ENCODE measurements around the gene TERT. TPM values are rescaled to one million over a fixed set of nuclear protein-coding genes. Genes with fewer than 3 reads are reported as not detected.
A peak's percentile ranks its signal among the peaks of the same experiment; 100 is the strongest.
"Not testable (repeated sequence)": the region's sequence is repeated elsewhere in the genome, so short reads cannot be mapped to it uniquely, and the experiment has no call there.

The TERT gene
- total and polyA plus RNA-seq, 2 of the 8 experiments (the other 6 are each of a cell fraction or from before 2014, with no cell fraction given), result 13.1 to 23.1 TPM

- H3K27ac ChIP-seq (ENCODE audit: low read depth, low read length); H3K23ac ChIP-seq (ENCODE audit: insufficient read length); H3K4me2 ChIP-seq (ENCODE audit: insufficient read depth in 1 of 2, low read depth in 2 of 2, low read length in 2 of 2); DNase-seq (ENCODE audit: low read depth in 1 of 2, low spot score in 2 of 2); H3K79me2 ChIP-seq (ENCODE audit: control insufficient read depth in 1 of 2, insufficient read depth in 2 of 2, low read length in 2 of 2); H4K8ac ChIP-seq (ENCODE audit: extremely low read depth, insufficient read depth, low read length); H3K18ac ChIP-seq (ENCODE audit: extremely low read depth, low read length); H3K27me3 ChIP-seq (replicated peaks in 1 of 4; ENCODE audit: control insufficient read depth in 3 of 4, extremely low read depth in 1 of 4, insufficient read depth in 3 of 4, low read length in 3 of 4); H3K4me1 ChIP-seq (replicated peaks in 1 of 4; ENCODE audit: control insufficient read depth in 3 of 4, insufficient read depth in 4 of 4, low read length in 3 of 4); H3K79me1 ChIP-seq (ENCODE audit: low read depth, low read length); POLR2A ChIA-PET (ENCODE audit: partially characterized antibody); H2BK5ac ChIP-seq (ENCODE audit: low read depth, low read length); H3K14ac ChIP-seq (ENCODE audit: insufficient read length); H3K23me2 ChIP-seq (ENCODE audit: low read depth, low read length); H3K9me3 ChIP-seq (ENCODE audit: insufficient read depth in 2 of 2, low read depth in 1 of 2, low read length in 1 of 2); H2AK5ac ChIP-seq (ENCODE audit: low read depth, low read length); H3K4ac ChIP-seq (replicated peaks; ENCODE audit: insufficient read length, low read depth, low read length); H4K5ac ChIP-seq (ENCODE audit: insufficient read length, low read depth, low read length); CTCF ChIA-PET (ENCODE audit: partially characterized antibody); H2BK20ac ChIP-seq (ENCODE audit: low read length); H3K56ac ChIP-seq (replicated peaks; ENCODE audit: insufficient read length, low read depth, low read length); H2BK15ac ChIP-seq (ENCODE audit: low read length); H3K9ac ChIP-seq (replicated peaks in 1 of 4; ENCODE audit: extremely low read depth in 1 of 4, low read depth in 3 of 4, low read length in 3 of 4); H2AFZ ChIP-seq (ENCODE audit: low read length); H4K91ac ChIP-seq (replicated peaks; ENCODE audit: insufficient read length, low read length); H3K4me3 ChIP-seq (ENCODE audit: extremely low read depth in 1 of 4, insufficient read depth in 2 of 4, low read depth in 3 of 4, low read length in 4 of 4); H2BK120ac ChIP-seq (replicated peaks; ENCODE audit: low read depth, low read length); H2BK12ac ChIP-seq (ENCODE audit: low read depth, low read length): not testable (repeated sequence)
- FAIRE-seq, result peak; percentile 81
- peaks cover 10 to 25% of the 10 kb centered on the region in 2 experiments for H4K20me1 ChIP-seq (replicated peaks in 1 of 2; ENCODE audit: control insufficient read depth in 1 of 2, insufficient read depth in 2 of 2, low read length in 2 of 2)
- H3K36me3 ChIP-seq (ENCODE audit: control insufficient read depth in 2 of 4, insufficient read depth in 4 of 4, low read length in 3 of 4), result peaks cover 25 to 72% (median 62%) of the 10 kb centered on the region in 4 experiments
- WGBS, 2 experiments (ENCODE audit: extremely low coverage in 1 of 2, insufficient coverage in 1 of 2, insufficient read length in 1 of 2, insufficient replicate concordance in 2 of 2, low coverage in 1 of 2, low lambda C conversion rate in 2 of 2, missing lambda C conversion rate in 1 of 2), result 87% methylated on average over 5 of the region's 5 CpGs; no CpG with 5 or more reads in 1 of the 2 experiments
These were observed 38.4 kb upstream of the TERT start for GRCh38 chr5:1333286-1333685.
